Keratinocyte (primary cell): ENCODE results near the gene GRWD1.

Source experiments
- EZH2 ChIP-seq: IDR thresholded peaks from one replicate; pipeline ENCODE4 v1.6.1; 2012; ENCODE audit warnings: inconsistent platforms, mild to moderate bottlenecking, low read length, moderate library complexity
- TF ChIP-seq, protein P1 (sequence below), 3 experiments: IDR thresholded peaks in 1 of 3; conservative IDR thresholded peaks in 1 of 3; optimal IDR thresholded peaks in 1 of 3; 2 replicates in 2 of 3; 3 replicates in 1 of 3; pipeline versions ENCODE3 to v1.5.1; 2011; ENCODE audit warnings: low read length in 3 of 3, mild to moderate bottlenecking in 3 of 3, moderate library complexity in 2 of 3, control low read depth in 1 of 3, inconsistent platforms in 1 of 3; ENCODE audit not compliant: insufficient read depth in 2 of 3; ENCODE audit errors: extremely low read depth in 1 of 3

DNA sequence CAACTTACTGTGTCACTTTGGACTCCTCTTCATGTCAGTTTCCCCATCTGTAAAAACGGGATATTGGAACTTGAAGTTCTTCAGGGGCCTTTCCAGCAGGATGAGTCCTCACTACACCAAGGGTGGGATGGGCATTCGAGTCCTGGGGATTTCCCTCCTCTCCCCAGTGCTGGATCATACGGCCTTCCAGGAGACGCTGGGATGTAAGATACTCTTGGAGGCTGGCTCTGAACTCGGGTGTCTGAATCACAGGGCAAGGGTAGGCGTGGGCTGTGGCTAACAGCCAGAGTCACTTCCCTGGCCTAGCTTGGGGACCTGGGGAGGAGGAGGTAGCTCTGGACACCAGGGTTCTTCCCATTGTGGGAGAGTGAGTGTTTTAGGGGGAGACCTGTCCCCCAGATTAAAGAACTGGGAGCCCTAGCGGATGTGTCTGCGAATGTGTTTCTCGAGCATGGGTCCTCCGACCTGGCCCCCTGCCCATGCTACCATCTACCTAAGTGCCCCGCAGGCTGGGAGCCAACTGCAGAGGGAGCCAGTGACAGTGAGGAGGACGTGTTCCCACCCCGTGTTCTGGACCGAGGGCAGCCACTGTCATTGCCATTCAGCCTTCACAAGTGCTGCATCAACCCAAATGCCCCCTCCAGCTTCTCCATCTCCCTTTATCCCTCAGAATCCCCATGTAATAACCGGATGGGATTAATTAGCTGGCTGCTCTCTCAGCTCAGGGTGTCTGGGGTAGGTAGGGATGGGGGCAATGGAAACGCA is 21.0 kb downstream of the GRWD1 start:
- TF ChIP-seq, protein P1, sequence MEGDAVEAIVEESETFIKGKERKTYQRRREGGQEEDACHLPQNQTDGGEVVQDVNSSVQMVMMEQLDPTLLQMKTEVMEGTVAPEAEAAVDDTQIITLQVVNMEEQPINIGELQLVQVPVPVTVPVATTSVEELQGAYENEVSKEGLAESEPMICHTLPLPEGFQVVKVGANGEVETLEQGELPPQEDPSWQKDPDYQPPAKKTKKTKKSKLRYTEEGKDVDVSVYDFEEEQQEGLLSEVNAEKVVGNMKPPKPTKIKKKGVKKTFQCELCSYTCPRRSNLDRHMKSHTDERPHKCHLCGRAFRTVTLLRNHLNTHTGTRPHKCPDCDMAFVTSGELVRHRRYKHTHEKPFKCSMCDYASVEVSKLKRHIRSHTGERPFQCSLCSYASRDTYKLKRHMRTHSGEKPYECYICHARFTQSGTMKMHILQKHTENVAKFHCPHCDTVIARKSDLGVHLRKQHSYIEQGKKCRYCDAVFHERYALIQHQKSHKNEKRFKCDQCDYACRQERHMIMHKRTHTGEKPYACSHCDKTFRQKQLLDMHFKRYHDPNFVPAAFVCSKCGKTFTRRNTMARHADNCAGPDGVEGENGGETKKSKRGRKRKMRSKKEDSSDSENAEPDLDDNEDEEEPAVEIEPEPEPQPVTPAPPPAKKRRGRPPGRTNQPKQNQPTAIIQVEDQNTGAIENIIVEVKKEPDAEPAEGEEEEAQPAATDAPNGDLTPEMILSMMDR (optimal IDR thresholded peaks at IDR 0.05 in 1 of 3, IDR thresholded peaks at IDR 0.05 in 1 of 3, conservative IDR thresholded peaks at IDR 0.05 in 1 of 3; ENCODE audit: extremely low read depth in 1 of 3, insufficient read depth in 2 of 3, low read length in 3 of 3): no peak
- no peak for TF ChIP-seq EZH2
